ENCODE measurements around the gene CBX8.

The CBX8 gene

GRCh38 chr17:79750650-79751545 is 46.0 kb downstream of the CBX8 start:
- DNase-seq (ENCODE audit: low read depth in 2 of 2) = no peak

- no peak for DNase-seq (ENCODE audit: low read depth in 2 of 2)
Observed at GRCh38 chr17:79749958-79750357, 46.9 kb downstream of the CBX8 start.

DNA sequence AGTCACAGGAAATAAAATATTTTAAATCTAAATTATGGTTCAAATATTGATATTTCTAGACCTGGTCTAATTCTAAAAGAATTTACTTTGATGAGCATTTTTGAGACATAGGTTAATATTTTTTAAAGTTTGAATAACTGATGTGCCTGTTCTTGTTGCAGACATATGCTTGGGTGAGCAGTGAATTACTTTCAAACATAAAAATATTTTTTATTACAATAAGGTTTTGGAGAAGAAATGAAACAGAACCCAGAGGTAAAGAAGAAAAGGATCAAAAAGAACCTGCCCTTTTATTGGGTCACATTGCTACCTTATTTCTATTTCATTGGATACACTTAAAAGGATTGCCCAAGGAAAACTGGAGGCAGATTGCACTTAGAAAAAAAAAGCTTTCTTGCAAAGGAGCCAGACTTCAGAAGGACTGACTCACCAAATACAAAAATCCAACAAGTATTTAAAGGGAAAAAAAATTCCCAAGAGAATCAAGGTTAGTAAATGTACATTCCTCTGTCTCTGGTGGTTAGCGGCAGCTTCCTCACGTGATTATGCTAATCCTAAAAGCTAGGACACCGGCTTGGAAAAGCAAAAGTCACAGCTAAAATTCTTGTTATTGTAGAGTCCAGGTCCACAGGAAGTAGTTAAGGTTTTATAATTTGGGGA is 47.6 kb downstream of the CBX8 start:
- no peak for DNase-seq (ENCODE audit: low read depth in 2 of 2)

- no peak for DNase-seq (ENCODE audit: low read depth in 2 of 2)
Observed at GRCh38 chr17:79748295-79749099, 48.4 kb downstream of the CBX8 start.

GRCh38 chr17:79747508-79748294 is 49.2 kb downstream of the CBX8 start:
- DNase-seq (ENCODE audit: low read depth in 2 of 2) = no peak

DNA sequence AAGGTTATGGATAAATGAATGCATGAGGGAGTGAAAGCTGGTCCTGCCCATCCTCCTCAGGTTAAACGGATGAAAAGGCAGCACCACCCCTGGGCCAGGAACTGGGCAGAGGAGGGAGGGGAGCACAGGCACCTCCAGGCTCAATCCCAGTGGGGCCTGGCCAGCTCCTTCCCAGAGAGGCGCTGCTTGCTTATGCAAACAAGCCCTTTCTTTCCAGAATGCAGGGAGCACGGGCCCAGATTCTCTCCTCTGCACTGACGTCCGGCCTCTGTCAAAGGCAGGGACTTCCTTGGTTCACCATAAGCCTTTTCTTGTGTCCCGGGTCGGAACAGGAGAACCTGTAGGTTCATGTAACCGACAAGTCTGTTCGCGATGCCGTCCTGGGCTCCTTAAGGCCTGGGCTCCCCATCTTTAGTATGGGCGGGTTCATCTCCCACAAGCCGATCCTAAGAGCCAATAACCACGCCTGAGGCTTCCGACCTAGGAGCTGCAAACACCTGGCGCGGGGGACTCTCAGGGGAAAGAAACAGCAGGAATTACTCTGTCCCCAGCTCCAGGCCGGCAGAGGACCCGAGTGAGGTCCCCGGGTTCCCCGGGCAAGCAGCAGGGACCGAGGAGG is 49.9 kb downstream of the CBX8 start:
- DNase-seq (ENCODE audit: low read depth in 2 of 2) = no peak

DNA sequence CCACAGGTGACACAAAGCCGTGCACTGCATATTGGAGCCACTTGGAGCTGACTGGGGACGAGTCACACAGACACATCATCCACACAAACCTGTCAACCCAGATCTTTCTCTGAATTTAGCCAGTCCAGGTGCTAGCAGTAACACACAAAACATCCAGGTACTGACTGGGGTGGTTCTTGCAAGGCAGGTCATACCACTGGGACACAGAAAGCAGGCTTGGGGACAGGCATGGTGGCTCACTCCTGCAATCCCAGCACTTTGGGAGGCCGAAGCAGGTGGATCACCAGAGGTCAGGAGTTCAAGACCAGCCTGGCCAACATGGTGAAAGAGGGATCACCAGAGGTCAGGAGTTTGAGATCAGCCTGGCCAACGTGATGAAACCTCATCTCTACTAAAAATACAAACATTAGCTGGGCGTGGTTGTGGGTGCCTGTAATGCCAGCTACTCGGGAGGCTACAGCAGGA is 51.2 kb downstream of the CBX8 start:
- no peak for DNase-seq (ENCODE audit: low read depth in 2 of 2)

- DNase-seq (ENCODE audit: low read depth in 2 of 2) = no peak
Observed at GRCh38 chr17:79743614-79744013, 53.3 kb downstream of the CBX8 start.

GRCh38 chr17:79742951-79743476 is 53.9 kb downstream of the CBX8 start:
- no peak for DNase-seq (ENCODE audit: low read depth in 2 of 2)

DNA sequence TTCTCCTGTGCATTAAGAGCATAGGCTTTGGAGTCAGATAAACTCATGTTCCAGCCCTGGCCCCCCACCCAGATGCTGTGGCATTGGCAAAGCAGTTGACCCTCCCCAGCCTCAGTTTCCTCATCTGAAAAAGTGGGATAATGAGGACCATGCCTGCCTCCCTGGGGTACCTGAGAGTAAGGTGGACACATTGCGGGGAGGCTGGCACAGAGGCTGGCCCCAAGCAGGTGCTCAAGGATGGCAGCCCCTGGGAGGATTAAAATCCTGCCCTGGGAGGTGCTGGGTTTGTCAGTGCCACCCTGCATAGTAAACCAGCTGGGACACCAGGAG is 54.3 kb downstream of the CBX8 start:
- DNase-seq (ENCODE audit: low read depth in 2 of 2) = no peak
